ENCODE data around the gene ELMO2.

The ELMO2 gene

GRCh38 chr20:46350201-46350985 is 56.0 kb downstream of the ELMO2 start:
- TF ChIP-seq ZFX (IDR thresholded peaks at IDR 0.05; ENCODE audit: borderline replicate concordance) (no peak), CTCF (IDR thresholded peaks at IDR 0.05) (no peak)
- no peak overlapping the region for H3K27ac ChIP-seq

GRCh38 chr20:46349742-46350056 is 56.7 kb downstream of the ELMO2 start:
- H3K27ac ChIP-seq = no peak overlapping the region
- TF ChIP-seq ZFX (IDR thresholded peaks at IDR 0.05; ENCODE audit: borderline replicate concordance) (no peak), CTCF (IDR thresholded peaks at IDR 0.05) (no peak)

- no peak overlapping the region for H3K27ac ChIP-seq
- no peak for TF ChIP-seq ZFX (IDR thresholded peaks at IDR 0.05; ENCODE audit: borderline replicate concordance)
- TF ChIP-seq CTCF (IDR thresholded peaks at IDR 0.05) = peak; percentile 84
Measured at GRCh38 chr20:46349035-46349741, 57.2 kb downstream of the ELMO2 start.

GRCh38 chr20:46347841-46348803 is 58.3 kb downstream of the ELMO2 start:
- TF ChIP-seq ZFX (IDR thresholded peaks at IDR 0.05; ENCODE audit: borderline replicate concordance) (no peak), CTCF (IDR thresholded peaks at IDR 0.05) (no peak)

GRCh38 chr20:46346770-46347169 is 59.6 kb downstream of the ELMO2 start:
- TF ChIP-seq CTCF (IDR thresholded peaks at IDR 0.05) = no peak
- no peak for TF ChIP-seq ZFX (IDR thresholded peaks at IDR 0.05; ENCODE audit: borderline replicate concordance)
- H3K27ac ChIP-seq = no peak overlapping the region

More at GRCh38 chr20:46347841-46348803, 58.3 kb downstream of the ELMO2 start:
- H3K27ac ChIP-seq = no peak overlapping the region

- no peak overlapping the region for H3K27ac ChIP-seq
- TF ChIP-seq CTCF (IDR thresholded peaks at IDR 0.05) = no peak
- no peak for TF ChIP-seq ZFX (IDR thresholded peaks at IDR 0.05; ENCODE audit: borderline replicate concordance)
Measured at GRCh38 chr20:46344488-46345162, 61.8 kb downstream of the ELMO2 start.

Measured in 22Rv1 (cell line).